ENCODE measurements around the gene MED13L.
"Not testable (repeated sequence)": the region's sequence is repeated elsewhere in the genome, so short reads cannot be mapped to it uniquely, and the experiment has no call there.

Gene MED13L

DNA sequence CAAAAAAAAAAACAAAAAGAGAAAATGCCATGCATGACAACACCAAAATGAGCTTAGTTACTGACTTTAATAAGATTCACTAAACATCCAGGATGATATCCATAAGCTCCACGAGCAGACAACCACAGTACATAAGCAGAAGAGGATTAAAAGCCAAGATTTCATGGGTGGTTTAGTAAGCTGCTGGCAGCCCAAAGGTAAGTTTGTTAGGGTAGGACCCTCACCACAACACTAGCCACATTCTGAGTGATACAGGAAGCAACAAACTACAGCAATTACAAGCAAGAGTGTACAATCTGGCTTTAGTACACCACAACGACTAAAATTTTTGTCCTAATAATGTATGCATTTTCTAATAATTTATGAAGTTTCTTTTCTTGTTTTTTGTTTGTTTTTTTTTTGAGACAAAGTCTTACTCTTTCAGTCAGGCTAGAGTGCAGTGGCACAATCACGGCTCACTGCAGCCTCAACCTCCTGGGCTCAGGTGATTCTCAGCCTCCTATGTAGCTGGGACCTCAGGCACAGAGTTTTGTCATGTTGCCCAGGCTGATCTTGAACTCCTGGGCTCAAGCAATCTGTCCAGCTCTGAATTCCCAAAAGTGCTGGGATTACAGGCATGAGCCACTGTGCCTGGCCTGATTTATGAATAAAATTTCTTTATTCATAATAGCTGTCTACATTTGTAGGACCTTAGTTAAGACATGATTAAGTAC is 221.4 kb downstream of the MED13L start:
- DNase-seq (ENCODE audit: low read depth), result no peak

DNA sequence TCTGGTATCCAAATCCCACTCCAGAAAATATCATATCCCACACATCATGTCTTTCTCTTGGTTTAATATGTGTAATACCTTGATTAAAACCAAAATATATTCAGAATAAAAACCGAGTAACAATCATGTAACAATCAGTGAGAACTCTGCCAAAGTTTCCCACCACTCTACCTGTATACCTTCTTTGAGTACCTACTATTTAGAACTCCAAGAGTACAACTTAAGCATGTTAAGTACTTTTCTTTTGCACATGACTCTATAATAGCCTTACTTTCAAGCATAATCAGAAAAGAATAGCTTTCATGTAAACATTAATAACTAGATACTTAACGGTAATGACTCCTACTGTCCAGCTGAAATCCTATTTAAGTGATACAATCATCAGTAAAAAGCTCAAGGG is 223.2 kb downstream of the MED13L start:
- no peak for DNase-seq (ENCODE audit: low read depth)

DNA sequence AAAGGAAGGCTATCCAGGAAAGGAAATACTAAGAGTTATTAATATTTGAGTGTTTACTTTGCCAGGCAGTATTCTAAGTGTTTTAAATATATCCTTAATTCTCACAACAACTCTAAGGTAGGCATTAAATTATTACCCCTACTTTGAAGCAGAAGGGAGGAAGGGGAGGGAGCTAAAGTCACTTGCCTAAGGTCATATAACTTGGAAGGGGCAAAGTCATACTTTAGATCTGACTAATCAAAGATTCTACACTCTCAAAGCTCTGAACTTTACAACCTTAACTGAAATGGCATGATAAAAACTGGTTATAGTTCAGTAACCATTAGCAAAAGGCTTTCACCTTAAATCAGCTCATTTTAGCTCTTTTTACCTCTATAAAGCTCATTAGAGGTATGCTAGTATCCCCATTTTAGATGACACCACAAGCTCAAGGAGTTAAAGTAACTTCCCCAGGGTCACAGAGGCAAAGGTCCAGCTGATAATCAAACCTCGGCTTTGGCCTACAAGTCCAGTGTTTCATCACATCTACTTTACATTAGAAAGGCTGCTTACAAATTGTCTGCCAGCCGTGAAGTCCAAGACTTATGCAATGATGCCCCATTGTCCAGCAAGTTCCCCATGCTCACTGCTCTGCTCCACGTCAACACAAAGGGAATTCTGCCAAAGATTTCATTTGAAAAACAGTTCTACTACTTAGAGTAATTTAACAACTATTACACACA is 223.9 kb downstream of the MED13L start:
- DNase-seq (ENCODE audit: low read depth), result peak; percentile 93

DNA sequence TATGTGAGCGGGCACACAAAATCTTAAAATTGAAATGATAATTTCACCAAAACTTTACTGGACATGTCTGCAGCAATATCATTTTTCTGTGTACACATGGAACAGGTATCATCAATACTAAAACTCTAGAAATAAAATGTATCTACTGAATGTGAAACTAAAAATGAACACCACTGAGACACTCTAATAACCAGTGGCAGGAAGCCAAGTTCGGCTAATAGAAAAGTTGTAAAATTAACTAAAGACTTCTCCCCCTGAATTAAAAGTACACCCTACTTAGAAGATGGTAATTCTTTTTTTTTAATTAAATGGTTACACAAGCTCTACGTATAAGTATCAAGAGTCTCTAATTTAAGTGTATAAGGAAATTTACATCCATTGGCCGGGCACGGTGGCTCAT is 227.2 kb downstream of the MED13L start:
- DNase-seq (ENCODE audit: low read depth), result no peak

DNA sequence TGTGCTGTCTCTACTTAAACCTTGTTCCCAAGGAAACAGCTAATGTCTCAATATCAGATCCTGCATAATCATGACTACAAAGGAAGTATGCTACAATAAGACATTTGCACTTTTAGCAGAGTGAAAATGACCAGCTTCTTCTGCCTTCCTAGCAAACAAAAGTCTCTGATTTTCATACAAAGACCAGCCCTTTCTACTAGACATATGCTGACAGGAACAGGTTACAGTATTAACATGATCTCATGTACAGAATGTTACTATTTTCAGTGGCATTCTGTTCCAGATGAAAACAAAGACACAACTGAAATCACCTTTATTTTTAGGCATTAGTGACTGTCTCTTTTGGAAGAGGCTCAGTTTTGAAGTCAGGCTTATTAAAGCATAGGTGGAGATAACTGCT is 228.6 kb downstream of the MED13L start:
- DNase-seq (ENCODE audit: low read depth), result no peak

DNA sequence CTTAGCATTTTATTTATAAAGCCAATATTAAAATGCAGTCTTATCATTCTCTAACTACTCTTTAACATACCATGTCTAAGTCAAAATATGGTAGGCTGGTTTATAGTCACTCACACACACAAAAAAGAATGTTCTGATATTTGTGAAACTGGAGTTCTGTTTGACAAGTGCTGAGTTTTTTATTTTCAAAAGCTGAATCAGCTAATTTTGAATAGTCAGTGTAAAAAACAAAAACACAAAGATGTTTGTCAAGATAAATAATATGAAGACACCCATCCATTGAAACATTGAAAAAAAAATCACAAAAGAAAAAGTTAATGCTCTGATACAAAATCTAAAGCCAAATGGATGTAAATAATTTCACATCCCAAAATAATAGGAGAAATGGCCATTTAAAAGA is 231.5 kb downstream of the MED13L start:
- no peak for DNase-seq (ENCODE audit: low read depth)

DNA sequence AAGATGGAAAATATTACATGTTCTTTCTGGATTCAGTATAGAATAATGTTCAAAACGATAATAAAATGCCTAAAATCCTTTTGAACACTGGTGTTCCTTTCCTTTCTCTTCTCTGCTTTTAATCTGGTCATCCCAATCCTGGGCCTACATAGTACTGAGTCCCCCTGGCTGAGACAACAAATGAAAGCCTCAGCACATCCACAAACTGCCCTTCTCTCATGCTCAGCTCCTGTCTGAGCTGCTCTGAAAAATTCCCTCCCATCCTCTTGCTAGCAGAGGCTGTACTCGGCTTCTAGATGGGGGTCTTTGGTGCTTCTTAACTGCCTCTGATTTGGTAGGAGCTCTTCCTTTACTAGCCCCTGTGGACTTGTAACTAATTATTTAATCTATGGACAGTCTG is 232.3 kb downstream of the MED13L start:
- no peak for DNase-seq (ENCODE audit: low read depth)

DNA sequence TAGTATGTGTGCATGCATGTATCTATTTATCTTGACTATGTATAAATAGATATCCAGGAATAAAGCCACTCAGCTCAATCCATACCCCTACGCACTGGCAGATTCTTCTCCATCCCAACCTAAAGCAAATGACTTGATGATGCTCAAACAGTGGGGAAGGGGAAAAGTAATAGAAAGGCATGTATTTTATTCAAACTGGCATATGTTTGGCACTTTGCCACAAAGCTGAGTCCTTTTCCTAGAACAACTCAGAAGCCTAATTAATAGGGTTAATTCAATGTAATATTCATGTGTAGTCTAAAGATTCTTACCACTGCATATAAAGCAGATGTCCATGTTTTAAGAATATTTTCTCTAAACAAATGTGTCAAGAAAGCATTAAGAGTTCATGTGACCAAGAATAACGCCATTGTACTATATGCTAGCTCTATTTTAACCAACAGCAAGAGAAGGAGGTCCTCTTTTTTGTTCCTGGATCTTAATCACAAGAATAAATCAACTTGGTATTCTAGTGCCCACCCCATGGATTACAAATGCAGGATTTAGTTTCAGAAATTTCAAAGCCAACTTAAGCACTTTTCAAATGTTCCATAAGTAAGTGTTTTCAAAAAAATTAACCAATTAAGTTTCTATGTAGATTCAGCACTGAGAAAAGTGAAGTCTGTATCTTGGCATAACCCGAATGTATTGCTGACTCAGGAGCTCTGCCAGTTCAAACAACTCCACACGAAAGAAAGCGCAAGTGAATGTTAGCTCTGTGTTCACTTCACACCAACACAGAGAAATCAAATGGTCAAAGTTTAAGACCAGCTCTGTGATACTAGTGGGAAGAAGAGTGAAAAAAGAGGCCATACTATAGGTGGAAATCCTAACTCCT is 233.6 kb downstream of the MED13L start:
- no peak for DNase-seq (ENCODE audit: low read depth)

DNA sequence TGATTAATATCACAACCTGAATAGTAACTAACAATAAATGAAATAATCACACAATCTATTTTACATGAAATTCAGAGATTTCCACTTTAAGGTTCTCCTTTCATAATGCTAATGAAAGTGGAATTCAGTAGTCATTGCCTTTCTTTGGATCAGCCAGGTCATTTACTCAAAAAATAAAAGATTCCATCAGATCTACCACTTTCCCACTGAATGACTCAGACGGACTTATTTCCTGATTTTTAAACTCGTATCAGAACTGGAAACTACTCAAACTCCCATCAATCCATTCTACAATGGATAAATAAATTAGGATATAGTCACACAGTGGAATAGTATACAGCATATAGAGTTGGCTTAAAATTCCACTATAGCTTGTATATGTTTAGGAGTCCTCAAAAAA is 237.1 kb downstream of the MED13L start:
- no peak for DNase-seq (ENCODE audit: low read depth)

DNA sequence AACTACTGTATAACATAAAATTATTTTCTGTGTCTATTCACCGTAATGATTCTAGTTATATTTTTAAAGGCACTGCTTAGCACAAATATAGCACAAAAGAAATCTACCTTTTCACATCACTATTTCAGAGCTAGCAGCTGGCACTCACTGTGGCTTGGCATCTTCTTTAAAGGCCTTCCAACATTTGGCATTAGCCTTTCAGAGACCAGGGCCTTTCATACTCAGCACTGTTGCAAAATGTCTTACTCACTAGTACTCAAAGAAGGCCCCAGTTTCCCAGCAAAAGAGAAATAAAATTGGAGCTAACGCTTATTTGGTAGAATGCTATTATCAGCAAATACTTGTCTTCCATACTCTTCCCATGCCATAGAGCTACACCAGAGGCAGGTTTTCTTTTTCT is 238.4 kb downstream of the MED13L start:
- peak; percentile 53 for DNase-seq (ENCODE audit: low read depth)

DNA sequence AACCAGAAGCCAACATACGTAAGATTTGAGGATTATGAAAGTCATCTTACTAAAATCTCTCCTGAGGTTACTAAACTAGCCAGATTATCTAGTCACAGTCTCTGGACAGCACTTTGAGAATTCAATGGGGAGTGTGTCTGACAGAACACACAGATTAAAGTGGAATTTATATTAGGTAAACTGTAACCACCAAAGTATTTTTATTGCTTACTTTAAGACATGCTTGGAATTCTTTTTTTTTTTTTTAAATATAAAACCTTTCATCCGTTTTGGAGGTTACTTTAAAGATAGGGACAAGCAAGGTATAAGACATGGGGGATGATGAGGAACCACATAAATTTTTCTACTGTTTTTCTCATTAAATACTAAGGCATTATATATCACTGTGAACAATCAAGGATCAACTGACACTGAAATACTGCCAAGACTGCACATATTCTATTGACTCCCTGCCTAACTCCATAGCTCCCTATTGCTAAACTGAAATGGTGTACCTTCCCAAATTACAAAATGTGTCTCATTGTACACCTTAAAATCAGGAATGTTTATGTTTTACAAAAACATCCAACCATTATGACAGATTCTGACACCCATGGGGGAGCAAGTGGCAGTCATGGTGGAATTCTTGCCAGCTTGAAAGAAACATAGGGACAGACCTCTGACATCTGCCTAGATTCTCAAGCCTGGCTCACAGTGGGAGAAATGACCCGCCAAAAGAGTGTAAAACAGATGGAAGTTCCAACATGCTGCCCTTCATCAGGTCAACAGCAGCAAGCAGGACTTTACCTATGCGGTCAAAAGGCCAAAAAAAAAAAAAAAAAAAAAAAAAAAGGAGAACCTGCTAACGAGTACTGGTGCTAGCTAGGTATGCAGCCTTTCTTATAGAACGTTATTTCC is 239.3 kb downstream of the MED13L start:
- DNase-seq (ENCODE audit: low read depth), result peak; percentile 95

DNA sequence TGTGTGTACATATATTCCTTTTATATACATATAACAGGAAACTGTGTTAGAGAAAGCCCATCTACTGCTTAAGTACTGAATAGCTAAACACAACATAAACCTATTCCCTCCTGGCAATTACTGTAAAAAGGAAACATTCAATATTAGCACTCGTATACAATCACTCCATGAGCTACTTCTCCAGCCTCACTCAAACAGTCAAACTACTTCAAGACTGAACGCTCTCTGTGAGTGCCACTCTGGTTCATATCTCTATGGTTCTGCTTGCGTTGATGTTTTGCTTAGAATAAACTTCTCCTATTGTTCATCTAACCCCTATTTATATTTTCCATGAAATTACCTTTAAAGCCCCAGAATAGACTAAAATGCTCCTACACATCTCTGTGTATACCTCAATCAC is 243.7 kb downstream of the MED13L start:
- no peak for DNase-seq (ENCODE audit: low read depth)

DNA sequence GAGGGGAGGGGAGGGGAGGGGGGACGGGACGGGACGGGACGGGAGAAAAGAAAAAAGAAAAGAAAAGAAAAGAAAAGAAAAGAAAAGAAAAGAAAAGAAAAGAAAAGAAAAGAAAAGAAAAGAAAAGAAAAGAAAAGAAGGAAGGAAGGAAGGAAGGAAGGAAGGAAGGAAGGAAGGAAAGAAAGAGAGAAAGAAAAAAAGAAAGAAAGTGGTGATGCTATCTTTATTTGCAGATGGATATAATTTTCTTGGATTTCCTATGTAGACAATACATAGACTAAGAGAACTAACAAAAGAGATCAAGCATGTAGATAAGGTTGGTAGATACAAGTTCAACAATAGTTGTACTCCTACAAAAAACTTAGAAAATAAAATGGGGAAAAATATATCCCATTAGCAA is 245.9 kb downstream of the MED13L start:
- DNase-seq (ENCODE audit: low read depth), result not testable (repeated sequence)

DNA sequence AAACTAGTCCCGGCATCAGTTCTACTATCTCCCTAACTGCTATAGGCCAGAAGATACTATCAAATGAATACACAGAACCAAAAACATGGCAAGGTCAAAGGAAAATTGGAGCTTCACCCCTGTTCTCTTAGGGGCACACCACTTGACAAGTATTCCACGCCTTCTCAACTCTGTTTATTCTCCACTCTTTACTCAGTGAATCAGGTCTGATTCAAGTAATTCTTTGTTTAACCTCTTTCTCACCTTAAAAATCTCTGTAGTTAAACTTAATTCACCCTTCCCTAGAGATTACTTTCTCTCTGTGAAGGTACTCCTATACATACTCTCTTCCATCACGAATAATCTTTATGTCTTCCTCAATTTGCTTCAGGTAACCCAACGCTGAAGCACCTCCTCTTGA is 248.9 kb downstream of the MED13L start:
- no peak for DNase-seq (ENCODE audit: low read depth)

DNA sequence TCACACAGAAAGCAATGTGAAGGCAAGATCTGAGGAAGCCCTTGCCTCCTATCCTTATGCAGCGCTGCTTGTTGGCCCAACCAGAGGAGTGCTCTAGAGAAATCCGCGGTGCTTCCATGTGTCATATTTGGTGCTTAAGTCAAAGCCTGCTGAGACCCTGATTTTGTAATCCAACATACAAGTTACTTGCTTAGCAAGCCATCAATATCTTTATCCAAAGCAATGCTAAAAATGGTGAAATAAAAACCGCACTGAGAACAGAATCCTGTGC is 250.0 kb downstream of the MED13L start:
- DNase-seq (ENCODE audit: low read depth), result peak; percentile 28

DNA sequence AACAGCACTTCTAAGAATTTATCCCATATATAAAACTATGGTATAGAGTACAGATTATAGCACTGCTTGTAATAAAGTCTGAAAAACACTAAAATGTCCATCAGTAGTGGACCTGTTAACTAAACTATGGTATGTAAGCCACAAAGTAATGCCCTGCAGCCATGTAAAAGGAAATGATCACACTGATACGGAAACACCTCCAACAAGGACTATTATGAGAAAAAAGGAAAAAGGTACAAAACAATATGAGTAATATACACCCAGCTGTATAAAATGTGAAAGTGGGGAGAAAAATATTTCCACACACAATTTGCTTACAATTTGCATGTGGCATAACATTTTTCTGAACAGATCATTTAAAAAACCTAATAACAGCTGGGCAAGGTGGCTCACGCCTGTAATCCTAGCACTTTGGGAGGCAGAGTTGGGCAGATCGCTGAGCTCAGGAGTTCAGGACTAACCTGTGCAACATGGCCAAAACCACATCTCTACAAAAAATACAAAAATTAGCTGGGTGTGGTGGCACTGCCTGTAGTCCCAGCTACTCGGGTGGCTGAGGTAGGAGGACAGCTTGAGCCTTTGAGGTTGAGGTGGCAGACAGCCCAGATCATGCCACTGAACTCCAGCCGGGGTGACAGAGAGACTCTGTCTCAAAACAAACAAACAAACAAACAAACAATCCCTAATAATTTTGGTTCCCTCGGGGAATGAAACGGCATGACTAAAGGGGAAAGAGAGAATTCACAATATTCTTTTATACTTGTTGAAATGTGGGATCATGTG is 250.5 kb downstream of the MED13L start:
- DNase-seq (ENCODE audit: low read depth), result no peak

DNA sequence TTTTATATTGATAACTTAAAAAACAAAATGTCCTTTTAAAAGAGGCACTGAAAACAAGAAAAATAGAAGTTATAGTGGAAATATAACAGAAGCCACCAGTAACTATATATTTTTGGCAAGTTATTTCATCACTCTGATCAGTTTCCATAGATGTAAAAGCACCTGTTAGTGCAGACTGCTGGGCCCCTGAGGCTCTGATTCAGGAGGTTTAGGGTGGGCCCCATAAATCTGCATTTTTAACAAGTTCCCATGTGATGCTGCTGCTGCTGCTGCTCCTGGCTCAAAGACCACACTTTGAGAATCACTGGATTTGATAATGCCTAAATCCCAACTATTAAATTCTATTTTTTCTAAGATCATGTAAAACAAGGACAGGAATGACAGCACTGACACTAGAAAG is 251.1 kb downstream of the MED13L start:
- DNase-seq (ENCODE audit: low read depth), result no peak

DNA sequence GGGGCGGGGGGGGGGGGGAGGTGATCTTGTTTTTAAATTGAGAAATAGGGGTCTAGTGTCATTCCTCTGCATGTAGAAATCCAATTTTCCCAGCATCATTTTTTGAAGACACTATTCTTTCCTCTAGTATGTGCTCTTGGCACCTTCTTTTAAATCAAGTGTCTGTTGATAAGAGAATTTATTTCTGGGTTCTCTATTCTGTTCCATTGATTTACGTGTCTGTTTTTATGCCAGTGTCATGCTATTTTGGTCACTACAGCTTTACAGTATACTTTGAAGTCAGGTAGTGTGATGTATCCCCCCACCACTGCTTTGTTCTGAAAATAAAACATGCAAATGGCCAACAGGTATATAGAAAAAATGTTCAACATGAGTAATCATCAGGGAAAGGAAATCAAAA is 252.7 kb downstream of the MED13L start:
- no peak for DNase-seq (ENCODE audit: low read depth)

DNA sequence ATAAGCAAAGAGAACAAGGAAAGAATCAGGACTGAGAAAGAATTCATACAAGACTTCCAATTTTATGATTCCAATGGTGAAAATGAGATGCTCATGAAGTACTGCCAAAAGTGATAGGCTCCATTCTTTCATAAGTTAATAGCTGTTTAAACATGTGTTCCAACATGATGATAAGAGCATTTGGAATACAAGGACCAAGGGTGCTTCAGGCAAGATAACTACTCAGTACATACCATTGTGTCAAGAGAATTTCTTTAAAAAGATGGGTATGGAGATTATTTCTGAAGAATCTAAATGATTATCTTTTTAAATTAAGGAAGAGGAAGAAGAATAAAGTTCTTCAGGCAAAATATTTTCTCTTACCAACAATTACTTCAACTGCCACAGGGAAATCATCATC is 258.1 kb downstream of the MED13L start:
- DNase-seq (ENCODE audit: low read depth), result no peak

DNA sequence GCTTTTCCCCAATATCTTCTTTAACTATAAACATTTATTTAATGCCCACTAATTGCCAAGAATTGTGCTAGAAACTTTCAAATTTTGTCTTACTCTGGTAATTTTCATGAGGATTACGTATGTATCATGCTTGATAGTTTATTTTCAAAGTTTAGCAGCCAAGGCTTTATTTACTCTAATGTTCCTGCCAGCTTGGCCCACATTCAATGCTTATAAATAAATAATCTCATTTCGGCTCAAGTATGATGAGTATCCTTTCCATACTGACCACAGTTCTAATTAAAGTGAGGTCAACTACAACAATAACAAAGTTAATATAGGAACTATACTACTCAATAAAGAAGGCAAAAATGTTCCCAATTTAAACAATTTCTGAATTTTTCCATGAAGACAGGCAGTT is 259.2 kb downstream of the MED13L start:
- DNase-seq (ENCODE audit: low read depth), result no peak

DNA sequence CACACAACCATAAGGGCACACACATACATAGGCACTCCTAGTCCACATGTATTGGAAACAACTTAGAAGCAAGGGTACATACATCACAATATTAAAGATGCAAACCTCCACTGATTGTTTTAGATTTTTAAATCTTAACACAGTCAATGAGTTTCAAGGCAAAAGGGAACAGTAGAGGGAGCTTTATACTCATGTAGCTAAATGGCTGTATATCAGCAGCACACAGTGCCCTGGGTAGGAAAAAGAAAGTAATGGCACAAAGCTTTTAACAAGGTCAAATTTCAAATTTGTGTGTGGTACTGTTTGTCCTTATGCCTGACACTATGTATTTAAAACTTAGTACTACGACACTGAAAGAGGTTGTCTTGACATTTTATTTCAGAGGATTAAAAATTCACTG is 262.0 kb downstream of the MED13L start:
- peak; percentile 66 for DNase-seq (ENCODE audit: low read depth)

All from amniotic epithelial cell (primary cell).